ENCODE results near the gene CILP2. TPM values are rescaled to one million over a fixed set of nuclear protein-coding genes. Genes with fewer than 3 reads are reported as not detected.

Gene CILP2
- total RNA-seq, 1 donor from 2014 or later, result 0.12 TPM

GRCh38 chr19:19491321-19492025 lies 46.6 kb upstream of the CILP2 start:
- Histone ChIP-seq H3K27ac (no peak overlapping the region), H3K4me1 (peaks cover 42% of the 10 kb centered on the region), H3K36me3 (peaks cover 50% of the 10 kb centered on the region), H3K4me3 (no peak overlapping the region), H3K9me3 (no peaks in the 10 kb centered on the region), H3K27me3 (ENCODE audit: low read depth) (no peaks in the 10 kb centered on the region)
- TF ChIP-seq, protein P1, sequence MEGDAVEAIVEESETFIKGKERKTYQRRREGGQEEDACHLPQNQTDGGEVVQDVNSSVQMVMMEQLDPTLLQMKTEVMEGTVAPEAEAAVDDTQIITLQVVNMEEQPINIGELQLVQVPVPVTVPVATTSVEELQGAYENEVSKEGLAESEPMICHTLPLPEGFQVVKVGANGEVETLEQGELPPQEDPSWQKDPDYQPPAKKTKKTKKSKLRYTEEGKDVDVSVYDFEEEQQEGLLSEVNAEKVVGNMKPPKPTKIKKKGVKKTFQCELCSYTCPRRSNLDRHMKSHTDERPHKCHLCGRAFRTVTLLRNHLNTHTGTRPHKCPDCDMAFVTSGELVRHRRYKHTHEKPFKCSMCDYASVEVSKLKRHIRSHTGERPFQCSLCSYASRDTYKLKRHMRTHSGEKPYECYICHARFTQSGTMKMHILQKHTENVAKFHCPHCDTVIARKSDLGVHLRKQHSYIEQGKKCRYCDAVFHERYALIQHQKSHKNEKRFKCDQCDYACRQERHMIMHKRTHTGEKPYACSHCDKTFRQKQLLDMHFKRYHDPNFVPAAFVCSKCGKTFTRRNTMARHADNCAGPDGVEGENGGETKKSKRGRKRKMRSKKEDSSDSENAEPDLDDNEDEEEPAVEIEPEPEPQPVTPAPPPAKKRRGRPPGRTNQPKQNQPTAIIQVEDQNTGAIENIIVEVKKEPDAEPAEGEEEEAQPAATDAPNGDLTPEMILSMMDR (IDR thresholded peaks at IDR 0.05), result no peak
- DNase-seq, result no peak
- no peak for ATAC-seq
- intact Hi-C loops (cut with DNase I), result loop anchor here (10.0 kb wide), 1 partner anchor 127 kb away; no protein-coding TSS in a partner anchor

DNA sequence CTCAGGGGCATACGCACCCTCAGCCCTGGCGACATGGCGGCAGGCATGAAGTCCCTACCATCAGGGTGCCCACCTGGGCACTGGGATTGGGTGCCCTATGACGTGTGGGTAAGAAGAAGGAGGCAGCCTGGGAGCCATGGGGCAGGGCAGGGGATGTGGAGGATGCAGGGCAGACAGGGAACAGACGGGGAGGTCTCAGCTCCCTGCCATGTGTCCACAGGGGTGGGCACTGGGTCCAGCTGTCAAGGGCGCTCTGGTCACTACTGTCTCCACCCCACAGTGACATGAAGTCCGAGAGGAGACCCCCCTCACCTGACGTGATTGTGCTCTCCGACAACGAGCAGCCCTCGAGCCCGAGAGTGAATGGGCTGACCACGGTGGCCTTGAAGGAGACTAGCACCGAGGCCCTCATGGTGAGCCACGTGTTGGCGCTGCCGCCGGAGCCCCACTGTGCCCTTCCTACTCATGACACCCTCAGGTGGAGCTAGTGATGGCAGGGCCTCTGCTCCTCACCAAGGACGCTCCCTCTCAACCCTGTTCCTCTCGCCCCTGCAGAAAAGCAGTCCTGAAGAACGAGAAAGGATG lies 45.9 kb upstream of the CILP2 start:
- H3K4me1 ChIP-seq, result peaks cover 36% of the 10 kb centered on the region
- no peak overlapping the region for H3K4me3 ChIP-seq
- DNase-seq (no peak), ATAC-seq (no peak)
- peaks cover 56% of the 10 kb centered on the region for H3K36me3 ChIP-seq
- no peaks in the 10 kb centered on the region for H3K9me3 ChIP-seq
- intact Hi-C loops (cut with DNase I), result loop anchor here (10.0 kb wide), 1 partner anchor 127 kb away; no protein-coding TSS in a partner anchor
- H3K27me3 ChIP-seq (ENCODE audit: low read depth), result no peaks in the 10 kb centered on the region
- TF ChIP-seq, protein P1 (IDR thresholded peaks at IDR 0.05), result no peak
- H3K27ac ChIP-seq, result no peak overlapping the region

- H3K36me3 ChIP-seq, result peaks cover 75% of the 10 kb centered on the region
- intact Hi-C loops (cut with DNase I), result loop anchor here (10.0 kb wide), 1 partner anchor 129 kb away; no protein-coding TSS in a partner anchor
- peaks cover 18% of the 10 kb centered on the region for H3K4me1 ChIP-seq
Measured at GRCh38 chr19:19493841-19494546, 44.1 kb upstream of the CILP2 start.

DNA sequence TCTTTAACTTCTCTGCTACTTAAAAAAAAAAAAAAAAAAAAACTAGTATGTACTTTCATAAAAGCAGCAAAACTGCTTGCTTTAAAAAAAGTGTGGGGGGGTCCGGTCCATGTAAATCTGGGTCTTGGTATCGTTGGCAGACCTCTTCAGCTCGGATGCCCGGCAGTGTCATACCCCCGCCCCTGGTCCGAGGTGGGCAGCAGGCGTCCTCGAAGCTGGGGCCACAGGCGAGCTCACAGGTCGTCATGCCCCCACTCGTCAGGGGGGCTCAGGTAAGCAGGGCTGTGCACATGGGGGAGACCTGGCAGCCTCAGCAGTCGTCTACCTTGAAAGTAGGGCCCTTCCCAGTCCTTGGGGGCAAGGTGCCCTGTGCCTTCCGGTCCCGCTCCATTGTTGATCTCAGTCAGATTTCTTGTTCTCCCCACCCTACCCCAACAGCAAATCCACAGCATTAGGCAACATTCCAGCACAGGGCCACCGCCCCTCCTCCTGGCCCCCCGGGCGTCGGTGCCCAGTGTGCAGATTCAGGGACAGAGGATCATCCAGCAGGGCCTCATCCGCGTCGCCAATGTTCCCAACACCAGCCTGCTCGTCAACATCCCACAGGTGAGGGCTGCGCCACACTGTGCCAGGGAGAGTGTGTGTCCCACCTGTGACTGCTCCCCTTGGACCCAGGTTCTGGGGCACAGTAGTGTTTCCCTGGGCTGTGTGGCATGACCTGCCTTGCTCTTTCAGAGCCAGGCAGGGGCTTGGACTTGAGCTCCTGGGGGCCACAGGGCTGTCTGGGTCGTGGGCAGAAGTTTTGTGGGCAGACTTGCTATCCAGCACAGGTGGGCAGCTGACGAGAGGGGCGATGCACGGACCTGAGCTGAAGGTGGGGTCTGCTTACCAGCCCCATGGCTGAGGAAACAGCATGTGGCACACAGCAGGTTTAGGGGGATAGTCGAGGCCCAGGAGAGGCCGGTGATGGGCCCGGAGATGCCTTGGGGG lies 42.2 kb upstream of the CILP2 start:
- TF ChIP-seq, protein P1 (IDR thresholded peaks at IDR 0.05), result no peak
- H3K9me3 ChIP-seq, result no peaks in the 10 kb centered on the region
- no peak overlapping the region for H3K27ac ChIP-seq
- H3K4me1 ChIP-seq, result no peaks in the 10 kb centered on the region
- intact Hi-C loops (cut with DNase I), result loop anchor here (10.0 kb wide), 1 partner anchor 131 kb away; no protein-coding TSS in a partner anchor
- no peak for DNase-seq
- H3K36me3 ChIP-seq, result peaks cover 94% of the 10 kb centered on the region
- H3K27me3 ChIP-seq (ENCODE audit: low read depth), result no peaks in the 10 kb centered on the region
- no peak for ATAC-seq
- H3K4me3 ChIP-seq, result no peak overlapping the region

More at GRCh38 chr19:19493841-19494546, 44.1 kb upstream of the CILP2 start:
- H3K27me3 ChIP-seq (ENCODE audit: low read depth), result no peaks in the 10 kb centered on the region
- ATAC-seq, result no peak
- no peak overlapping the region for H3K4me3 ChIP-seq
- no peak overlapping the region for H3K27ac ChIP-seq
- TF ChIP-seq, protein P1 (IDR thresholded peaks at IDR 0.05), result no peak
- H3K9me3 ChIP-seq, result no peaks in the 10 kb centered on the region
- no peak for DNase-seq

Data from lower lobe of right lung (tissue), 2 donors.